MCF 10A (cell line): ENCODE data around the gene EXOC3L1. TPM values are rescaled to one million over a fixed set of nuclear protein-coding genes. Genes with fewer than 3 reads are reported as not detected.

Source experiments
- BruUV-seq: library from RNA; stranded (reverse); fragments of 400-500 nt; replicated peaks from 2 replicates; lab custom pipeline; 2021; lab: Mats Ljungman, UMichigan
- CTCF ChIA-PET: fragments of 300-600 bp; sonication (Branson Sonifier 250); formaldehyde crosslinking; extraction: SDS; loops from one replicate; lab custom pipeline; 2021; ENCODE audit warnings: antibody characterized with exemption, inconsistent platforms; lab: Yijun Ruan, JAX
- POLR2A ChIA-PET: fragments of 300-600, 350-650 bp; sonication (Branson Sonifier 250); formaldehyde crosslinking; extraction: SDS; loops from one replicate; lab custom pipeline; 2020; ENCODE audit warnings: antibody characterized with exemption, inconsistent platforms; lab: Yijun Ruan, JAX
- DNase-seq: peaks from one replicate; pipeline ENCODE4 v3.0.0-alpha.2; 2018; ENCODE audit not compliant: unreplicated experiment
- H3K27ac Mint-ChIP-seq: one replicate; pipeline ENCODE4 v1.8.0; 2022; ENCODE audit warnings: mild to moderate bottlenecking, low read depth, mixed read lengths; ENCODE audit not compliant: unreplicated experiment
- H3K27me3 Mint-ChIP-seq: one replicate; pipeline ENCODE4 v1.8.0; 2022; ENCODE audit warnings: mixed read lengths; ENCODE audit not compliant: insufficient read depth, unreplicated experiment
- H3K36me3 Mint-ChIP-seq: one replicate; pipeline ENCODE4 v1.8.0; 2022; ENCODE audit warnings: mild to moderate bottlenecking, moderate library complexity, mixed read lengths; ENCODE audit not compliant: insufficient read depth, unreplicated experiment
- H3K4me1 Mint-ChIP-seq: one replicate; pipeline ENCODE4 v1.8.0; 2022; ENCODE audit warnings: mixed read lengths; ENCODE audit not compliant: insufficient read depth, unreplicated experiment
- H3K4me3 Mint-ChIP-seq: one replicate; pipeline ENCODE4 v1.8.0; 2022; ENCODE audit warnings: mild to moderate bottlenecking, moderate library complexity, mixed read lengths; ENCODE audit not compliant: unreplicated experiment
- H3K9me3 Mint-ChIP-seq: one replicate; pipeline ENCODE4 v1.8.0; 2022; ENCODE audit warnings: mixed read lengths; ENCODE audit not compliant: unreplicated experiment
- intact Hi-C: fragments of 100-400 bp; cut with micrococcal nuclease; formaldehyde crosslinking; loops from 2 replicates; pipeline ENCODE4 v1.14.1; 2022
- total RNA-seq: library from RNA; stranded (reverse); gene quantifications from 2 replicates; pipeline ENCODE4 v1.2.3, GENCODE V29; 2022
- TF ChIP-seq, protein P1 (sequence below): fragments of 200-600 bp; IDR thresholded peaks from one replicate; pipeline ENCODE4 v1.8.0; 2022; ENCODE audit warnings: antibody characterized with exemption, mild to moderate bottlenecking; ENCODE audit not compliant: unreplicated experiment

Gene EXOC3L1
- total RNA-seq, 1 experiment from 2014 or later = not detected

DNA sequence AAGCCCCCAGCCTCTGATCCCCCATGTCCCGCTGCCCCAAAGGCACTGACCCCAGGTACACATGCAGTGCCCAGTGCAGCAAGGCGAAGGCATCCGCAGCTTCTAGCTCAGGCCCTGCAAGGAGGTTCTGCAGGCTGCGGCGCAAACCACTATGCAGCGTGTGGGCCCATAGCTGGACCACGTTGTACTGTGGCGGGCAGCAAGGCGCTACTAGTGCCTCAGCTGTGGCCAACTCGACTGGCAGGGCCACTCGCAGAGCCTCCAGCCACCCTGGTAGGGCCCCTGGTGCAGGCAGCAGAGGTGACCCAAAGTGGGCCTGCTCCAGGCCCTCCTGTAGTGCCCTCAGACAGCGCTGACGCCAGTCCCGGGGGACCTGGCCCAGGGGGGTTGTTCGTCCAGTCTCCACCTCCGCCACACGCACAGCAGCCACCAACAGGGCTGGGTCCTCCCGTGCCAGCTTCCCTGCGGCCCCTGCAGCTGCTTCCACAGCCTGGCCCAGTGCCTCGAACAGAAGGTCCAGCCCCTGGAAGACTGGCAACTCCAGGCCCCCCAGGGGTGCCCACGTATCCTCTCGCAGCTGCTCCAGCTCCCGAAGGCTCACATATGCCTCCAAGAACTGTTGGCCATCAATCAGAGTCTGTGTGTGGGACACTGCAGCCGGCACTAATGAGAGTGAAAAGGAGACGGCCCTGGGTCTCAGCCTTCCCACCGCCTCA, 2.6 kb downstream of the EXOC3L1 start:
- H3K36me3 Mint-ChIP-seq = peaks cover under 1% of the 10 kb centered on the region
- DNase-seq = no peak
- intact Hi-C loops = no loop called here
- POLR2A ChIA-PET = no interaction called here
- no peaks in the 10 kb centered on the region for H3K27me3 Mint-ChIP-seq
- H3K4me3 Mint-ChIP-seq = no peak overlapping the region
- TF ChIP-seq, protein P1, sequence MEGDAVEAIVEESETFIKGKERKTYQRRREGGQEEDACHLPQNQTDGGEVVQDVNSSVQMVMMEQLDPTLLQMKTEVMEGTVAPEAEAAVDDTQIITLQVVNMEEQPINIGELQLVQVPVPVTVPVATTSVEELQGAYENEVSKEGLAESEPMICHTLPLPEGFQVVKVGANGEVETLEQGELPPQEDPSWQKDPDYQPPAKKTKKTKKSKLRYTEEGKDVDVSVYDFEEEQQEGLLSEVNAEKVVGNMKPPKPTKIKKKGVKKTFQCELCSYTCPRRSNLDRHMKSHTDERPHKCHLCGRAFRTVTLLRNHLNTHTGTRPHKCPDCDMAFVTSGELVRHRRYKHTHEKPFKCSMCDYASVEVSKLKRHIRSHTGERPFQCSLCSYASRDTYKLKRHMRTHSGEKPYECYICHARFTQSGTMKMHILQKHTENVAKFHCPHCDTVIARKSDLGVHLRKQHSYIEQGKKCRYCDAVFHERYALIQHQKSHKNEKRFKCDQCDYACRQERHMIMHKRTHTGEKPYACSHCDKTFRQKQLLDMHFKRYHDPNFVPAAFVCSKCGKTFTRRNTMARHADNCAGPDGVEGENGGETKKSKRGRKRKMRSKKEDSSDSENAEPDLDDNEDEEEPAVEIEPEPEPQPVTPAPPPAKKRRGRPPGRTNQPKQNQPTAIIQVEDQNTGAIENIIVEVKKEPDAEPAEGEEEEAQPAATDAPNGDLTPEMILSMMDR = no peak
- CTCF ChIA-PET = interaction anchor here (0.6 to 2.8 kb wide), 5 partner anchors 11 to 228 kb away, joined by 3 to 11 read pairs (median 3); partner anchors contain the start of gene ELMO3
- no TSS peak for BruUV-seq
- H3K9me3 Mint-ChIP-seq = no peaks in the 10 kb centered on the region
- peaks cover 14% of the 10 kb centered on the region for H3K4me1 Mint-ChIP-seq
- no peak overlapping the region for H3K27ac Mint-ChIP-seq

DNA sequence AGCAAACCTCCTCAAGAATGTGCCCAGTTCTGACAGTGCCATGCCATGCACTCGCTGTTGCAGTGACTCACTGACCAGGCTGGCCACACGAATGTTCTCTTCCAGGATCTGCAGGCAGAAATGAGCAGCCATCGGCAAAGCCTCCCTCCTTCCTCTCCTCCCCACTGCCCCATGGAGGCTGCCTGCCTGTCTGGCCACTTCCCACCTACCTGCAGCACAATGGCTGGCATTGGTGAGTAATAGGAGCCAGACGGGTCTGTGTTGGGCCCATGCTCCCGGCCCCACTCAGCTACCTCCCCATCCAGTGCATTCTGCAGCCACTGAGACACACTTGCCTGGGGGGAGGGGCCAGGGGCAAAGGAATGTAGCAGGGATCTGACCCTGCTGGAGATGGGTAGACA, 3.4 kb downstream of the EXOC3L1 start:
- intact Hi-C loops = no loop called here
- BruUV-seq = no TSS peak
- TF ChIP-seq, protein P1 = no peak
- H3K27ac Mint-ChIP-seq = no peak overlapping the region
- no peak for DNase-seq
- no peaks in the 10 kb centered on the region for H3K36me3 Mint-ChIP-seq
- no peaks in the 10 kb centered on the region for H3K27me3 Mint-ChIP-seq
- no peaks in the 10 kb centered on the region for H3K9me3 Mint-ChIP-seq
- ChIA-PET POLR2A (interaction anchor here (4.3 kb wide), 1 partner anchor 12 kb away, joined by 46 read pairs; no protein-coding TSS in a partner anchor), CTCF (interaction anchor here (0.6 to 2.8 kb wide), 3 partner anchors 12 to 211 kb away, joined by 3 to 11 read pairs (median 10); partner anchors contain the start of gene ELMO3)
- H3K4me1 Mint-ChIP-seq = peaks cover 10% of the 10 kb centered on the region
- H3K4me3 Mint-ChIP-seq = no peak overlapping the region

DNA sequence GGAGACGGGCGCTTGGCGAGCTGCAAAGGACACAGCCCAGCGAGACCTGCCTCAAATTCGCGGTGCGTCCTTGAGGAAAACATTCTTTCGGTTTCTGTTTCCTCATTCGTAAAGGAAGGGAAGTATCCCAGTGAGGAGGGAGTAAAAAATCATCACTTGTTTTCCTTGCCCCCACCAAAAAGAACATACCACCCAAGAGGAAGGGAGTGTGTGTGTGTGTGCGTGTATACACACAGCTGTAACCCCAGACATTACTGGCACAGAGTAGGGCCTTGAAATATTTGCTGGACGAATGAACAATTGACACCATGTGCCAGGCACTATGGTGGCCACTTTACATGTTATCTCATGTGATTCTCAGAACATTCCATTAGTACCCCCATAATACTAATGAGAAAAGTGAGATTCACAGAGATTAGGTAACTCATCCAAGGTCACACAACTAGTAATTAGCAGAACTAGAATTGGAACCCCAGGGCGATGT, 4.2 kb downstream of the EXOC3L1 start:
- H3K27ac Mint-ChIP-seq = no peak overlapping the region
- no peaks in the 10 kb centered on the region for H3K36me3 Mint-ChIP-seq
- TF ChIP-seq, protein P1 = no peak
- no peak overlapping the region for H3K4me3 Mint-ChIP-seq
- no peaks in the 10 kb centered on the region for H3K27me3 Mint-ChIP-seq
- no peaks in the 10 kb centered on the region for H3K9me3 Mint-ChIP-seq
- ChIA-PET POLR2A (interaction anchor here (0.7 to 4.9 kb wide), 6 partner anchors 9 to 199 kb away, joined by 3 to 46 read pairs (median 5); partner anchors contain the start of genes FBXL8 and TRADD), CTCF (interaction anchor here (0.6 to 2.2 kb wide), 21 partner anchors 9 to 312 kb away, joined by 3 to 12 read pairs (median 4); partner anchors contain the start of genes CES4A, ELMO3, FBXL8 and TRADD)
- no peak for DNase-seq
- H3K4me1 Mint-ChIP-seq = peaks cover 5% of the 10 kb centered on the region
- intact Hi-C loops = loop anchor here (1.0 to 2.0 kb wide), 2 partner anchors 209 to 231 kb away; no protein-coding TSS in a partner anchor
- BruUV-seq = no TSS peak
